ENCODE results near the gene IRAK3.
"Not testable (repeated sequence)": the region's sequence is repeated elsewhere in the genome, so short reads cannot be mapped to it uniquely, and the experiment has no call there.

IRAK3 gene

DNA sequence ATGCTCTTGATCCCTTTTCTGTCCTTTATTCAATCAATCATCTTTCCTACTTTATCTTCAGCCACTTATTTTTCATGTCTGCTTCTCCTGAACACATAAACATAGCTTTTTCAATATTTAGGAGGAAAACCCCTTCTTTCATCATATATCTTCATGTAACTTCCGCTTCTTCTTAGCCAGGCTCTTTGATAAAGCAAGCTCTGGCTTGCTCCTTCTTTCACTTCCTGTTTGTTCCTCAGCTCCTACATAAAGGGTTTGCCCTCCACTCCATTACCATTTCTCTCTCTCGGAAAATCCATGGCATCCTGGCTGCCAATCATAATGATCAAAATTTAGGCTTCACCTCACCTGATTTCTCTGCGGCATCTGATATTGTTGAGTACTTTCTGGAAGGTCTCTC, 79.5 kb downstream of the IRAK3 start:
- no peak for DNase-seq

DNA sequence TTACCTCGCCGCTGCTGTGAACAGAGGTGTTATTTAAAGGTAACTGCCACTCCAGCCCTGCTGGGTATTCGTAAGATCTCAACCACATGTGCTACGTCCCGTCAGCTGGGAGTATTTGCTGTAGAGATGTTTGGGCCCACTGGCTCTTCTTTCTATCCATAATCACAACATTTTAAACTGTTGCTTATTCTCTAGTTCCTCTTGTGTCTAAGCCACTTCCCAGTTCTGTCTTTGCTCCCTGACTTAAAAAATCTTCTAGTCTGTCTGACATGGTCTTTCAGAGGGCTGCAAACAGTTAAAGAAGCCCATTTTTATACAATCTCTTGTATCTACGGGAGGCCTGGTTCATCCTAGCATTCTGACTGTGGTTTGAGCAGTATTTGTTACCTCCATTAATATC, 80.1 kb downstream of the IRAK3 start:
- no peak for DNase-seq

DNA sequence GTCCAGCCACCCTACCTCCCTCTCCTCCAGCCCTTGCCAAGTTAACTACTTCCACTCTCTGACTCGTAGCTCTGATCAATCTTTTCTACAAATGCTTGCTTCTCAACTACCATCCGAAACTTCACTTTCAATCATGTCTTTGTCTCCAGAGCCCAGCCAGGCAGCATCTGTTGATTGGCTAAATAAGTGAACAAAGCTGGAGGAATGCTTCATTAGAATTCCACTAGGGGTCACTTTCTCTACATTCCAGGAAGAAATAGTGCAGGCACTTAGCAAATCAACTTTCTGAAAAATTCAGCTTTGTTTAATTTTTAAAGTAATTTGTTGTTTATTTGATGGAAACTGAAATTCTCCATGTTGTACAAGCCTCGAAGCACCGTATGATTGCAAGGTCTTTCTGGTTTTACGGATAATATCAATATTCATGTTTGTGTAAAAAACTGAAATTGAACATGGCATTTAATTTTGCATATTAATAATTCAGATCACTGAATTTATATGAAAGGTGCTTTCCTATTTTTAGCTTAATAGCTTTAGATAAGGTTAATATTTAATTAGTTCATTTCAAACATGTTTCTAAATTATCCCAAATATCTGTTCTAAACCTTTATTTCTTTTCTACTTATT, 80.9 kb downstream of the IRAK3 start:
- DNase-seq: peak; percentile 55

DNA sequence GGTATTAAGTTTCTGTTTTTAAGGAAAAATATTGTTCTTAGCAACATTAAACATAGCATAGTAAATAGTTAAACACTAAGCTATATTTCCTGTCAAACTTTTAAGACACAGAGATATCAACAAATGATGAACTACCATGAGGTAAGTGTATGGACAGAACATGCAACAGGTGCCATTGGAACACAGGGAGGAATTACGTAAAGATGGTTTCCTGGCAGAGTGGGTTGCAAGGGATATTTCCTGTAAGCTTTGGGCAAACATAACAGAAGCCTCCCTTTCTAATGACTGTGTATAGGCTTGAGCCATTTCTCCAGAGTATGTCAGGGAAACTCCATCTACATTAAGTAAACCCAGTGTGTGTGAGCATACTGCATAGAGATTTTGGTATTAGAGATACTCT, 81.6 kb downstream of the IRAK3 start:
- DNase-seq: no peak

DNA sequence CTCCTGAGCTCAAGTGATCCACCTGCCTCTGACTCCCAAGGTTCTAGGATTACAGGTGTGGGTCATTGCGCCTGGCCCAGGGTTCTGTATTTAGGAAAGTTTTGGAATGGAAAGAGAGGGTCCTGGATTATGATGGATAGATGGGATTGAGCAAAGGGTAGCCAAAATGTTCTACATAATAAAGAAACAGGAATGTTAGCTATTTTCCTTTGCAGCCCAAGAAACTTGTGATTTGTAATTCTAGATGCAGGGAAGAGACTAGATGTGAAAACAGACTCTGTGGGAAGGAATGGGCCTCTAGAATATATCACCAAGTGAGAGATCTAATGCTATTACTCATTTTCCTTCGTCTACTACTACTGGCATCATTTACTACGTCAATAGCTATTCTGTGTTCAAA, 83.6 kb downstream of the IRAK3 start:
- DNase-seq: no peak

DNA sequence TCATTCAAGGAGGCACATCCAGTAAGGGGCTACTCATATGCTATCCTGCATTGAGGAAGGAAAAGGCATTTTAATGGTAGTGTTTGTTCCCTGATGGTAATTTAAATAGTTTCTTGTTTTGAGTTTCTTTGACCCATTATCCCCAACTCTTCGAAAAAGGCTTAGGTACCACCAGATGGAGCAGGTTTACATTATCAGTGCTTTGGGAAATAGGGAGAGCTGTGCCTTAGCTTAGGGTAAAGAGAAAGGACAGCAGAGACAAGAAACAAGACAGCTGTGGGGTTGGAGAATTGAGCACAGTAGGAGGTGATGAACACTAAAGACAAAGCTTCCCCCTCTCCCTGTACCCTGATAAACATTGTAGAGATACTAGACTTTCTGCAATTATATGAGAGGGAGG, 84.1 kb downstream of the IRAK3 start:
- DNase-seq: no peak

DNA sequence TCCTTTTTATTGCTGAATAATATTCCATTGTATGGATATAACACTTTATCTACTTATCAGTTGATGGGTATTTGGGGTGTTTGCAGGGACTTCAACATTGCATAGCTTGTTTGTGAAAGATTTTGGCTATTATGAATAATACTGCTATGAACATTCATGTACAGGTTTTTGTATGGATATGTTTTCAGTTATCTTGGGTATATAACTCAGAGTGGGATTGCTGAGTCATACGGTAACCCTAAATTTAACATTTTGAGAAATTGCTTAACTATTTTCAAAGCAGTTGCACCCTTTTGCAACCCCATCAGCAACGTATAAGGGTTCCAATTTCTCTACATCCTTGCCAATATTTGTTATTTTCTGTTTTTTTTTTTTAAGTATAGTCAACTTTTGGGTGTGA, 86.0 kb downstream of the IRAK3 start:
- no peak for DNase-seq

DNA sequence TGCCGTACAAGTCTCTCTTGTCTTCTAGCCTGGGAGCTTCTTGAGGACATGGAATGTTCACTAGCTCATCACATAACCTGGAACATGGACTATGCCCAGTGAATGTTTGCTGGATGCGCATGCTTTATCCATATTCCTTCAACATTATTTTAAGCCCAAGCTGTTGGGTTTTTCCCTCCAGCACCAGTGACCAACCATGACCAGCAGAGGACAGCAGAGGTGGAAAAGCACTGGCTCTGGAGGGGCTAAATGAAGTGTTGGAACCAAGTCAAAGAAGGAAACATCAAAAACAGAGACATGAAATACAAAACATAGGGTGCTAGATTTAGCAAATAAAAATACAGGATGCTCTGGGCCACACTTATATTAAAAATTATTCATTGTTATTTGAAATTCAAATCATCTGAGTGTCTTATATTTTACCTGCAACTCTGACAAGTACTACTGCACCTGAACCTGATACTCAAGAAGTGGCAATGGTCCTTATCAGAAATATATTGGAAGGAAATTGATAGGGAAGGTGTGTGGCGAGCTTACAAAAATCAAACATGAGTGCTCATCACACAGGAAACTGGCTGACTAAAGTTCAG, 90.2 kb downstream of the IRAK3 start:
- DNase-seq: peak; percentile 32

DNA sequence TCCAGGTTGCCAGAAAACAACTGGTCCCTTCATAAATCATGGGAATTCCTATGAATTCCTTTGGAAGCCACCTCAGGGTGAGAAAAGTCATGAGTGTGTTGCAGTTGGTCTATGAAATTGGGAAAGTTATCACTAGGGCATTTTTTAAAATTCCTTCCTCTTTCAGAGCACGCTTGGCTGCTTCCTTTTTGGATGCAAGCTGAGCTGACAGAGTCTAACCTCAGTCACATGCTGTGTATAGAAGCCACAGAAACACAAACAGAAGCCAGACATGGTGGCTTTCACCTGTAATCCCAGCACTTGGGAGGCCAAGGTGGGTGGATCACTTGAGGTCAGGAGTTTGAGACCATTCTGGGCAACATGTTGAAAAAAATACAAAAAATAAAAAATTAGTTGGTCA, 91.5 kb downstream of the IRAK3 start:
- no peak for DNase-seq

DNA sequence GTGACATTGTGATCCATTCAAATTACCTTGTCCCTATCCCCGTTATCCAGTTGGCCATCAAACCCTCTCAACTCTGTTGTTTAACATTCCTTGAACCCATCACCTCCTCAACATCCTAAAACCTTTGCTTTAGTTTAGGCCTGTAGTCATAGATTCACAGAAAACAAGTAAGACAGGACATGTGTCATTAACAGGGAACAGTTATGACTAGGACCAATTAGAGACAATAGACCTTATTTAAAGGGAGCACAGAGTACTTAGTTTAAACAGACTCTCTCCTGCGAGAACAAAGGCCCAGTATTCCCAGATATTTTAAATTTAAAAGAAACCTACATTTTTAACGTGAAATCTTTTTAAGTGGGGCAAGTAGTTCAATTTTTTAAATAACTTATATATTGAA, 93.2 kb downstream of the IRAK3 start:
- DNase-seq: no peak

DNA sequence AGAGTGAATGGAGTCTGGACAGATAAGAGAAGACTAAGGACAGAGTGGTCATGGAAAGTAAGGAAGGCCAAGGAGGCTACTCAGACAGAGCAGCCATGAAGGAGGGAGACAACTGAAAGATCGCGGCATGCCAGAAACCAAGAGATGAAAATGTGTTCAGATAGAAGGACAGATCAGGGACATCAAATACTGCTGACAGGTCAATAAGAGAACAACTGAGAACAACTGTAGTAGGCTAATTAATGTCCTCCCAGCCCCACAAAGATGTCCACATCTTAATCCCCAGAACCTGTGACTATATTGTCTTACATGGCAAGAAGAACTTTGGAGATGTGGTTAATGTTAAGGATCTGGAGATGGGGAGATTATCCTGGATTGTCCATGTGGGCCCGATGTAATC, 98.3 kb downstream of the IRAK3 start:
- DNase-seq: no peak

DNA sequence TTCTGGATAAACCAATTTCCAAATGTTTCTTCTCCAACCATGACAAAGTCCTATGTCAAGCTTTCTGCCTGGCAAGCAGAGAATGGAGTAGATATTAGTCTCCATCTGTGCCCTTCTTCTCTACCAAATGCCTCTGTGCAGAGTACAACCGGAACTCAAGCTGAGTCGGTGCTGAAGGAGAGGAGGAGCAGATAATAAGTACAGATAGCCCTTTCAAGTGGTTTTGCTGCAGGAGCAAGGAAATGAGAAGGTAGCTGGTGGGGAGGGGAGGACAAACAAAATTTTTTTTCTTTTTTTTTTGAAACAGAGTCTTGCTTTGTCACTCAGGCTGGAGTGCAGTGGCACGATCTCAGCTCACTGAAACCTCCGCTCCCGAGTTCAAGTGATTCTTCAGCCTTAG, 99.1 kb downstream of the IRAK3 start:
- no peak for DNase-seq

DNA sequence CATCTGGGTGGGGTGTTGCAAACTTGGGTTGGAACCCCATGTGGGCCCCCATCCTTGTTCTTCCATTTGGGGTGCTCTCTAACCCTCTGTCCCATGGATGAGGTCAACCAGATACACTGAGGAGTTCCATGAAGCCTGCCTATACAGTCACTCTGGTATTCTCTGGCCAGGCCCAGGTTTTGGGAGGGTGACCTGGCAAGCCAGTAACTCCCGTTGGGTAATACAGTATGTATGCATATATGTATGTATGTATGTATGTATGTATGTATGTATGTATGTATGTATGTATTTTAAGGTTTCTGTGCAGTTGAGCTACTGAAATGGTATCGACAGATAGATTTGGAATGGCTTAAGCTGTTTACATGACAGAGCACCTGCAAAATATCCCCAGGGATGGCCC, 100.5 kb downstream of the IRAK3 start:
- DNase-seq: no peak

DNA sequence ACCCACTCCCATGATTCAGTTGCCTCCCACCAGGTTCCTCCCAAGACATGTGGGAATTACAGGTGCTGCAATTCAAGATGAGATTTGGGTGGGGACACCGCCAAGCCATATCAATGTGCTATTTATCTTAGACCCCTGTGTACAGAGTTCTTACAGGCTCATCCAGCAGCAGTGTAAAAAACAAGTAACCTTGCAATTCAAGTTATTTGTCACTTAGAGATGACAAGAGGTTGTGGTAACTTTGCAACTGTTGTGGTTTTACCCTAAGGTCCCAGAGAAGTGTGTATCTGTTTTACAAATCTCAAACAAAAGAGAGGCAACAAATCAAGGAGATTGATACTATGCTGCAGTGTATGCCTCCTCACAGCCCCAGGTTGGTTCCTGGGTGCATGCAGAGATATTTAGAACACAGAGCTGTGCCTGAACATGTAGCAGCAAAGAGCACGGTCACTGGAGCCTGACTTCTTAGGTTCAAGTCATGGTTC, 101.7 kb downstream of the IRAK3 start:
- no peak for DNase-seq

DNA sequence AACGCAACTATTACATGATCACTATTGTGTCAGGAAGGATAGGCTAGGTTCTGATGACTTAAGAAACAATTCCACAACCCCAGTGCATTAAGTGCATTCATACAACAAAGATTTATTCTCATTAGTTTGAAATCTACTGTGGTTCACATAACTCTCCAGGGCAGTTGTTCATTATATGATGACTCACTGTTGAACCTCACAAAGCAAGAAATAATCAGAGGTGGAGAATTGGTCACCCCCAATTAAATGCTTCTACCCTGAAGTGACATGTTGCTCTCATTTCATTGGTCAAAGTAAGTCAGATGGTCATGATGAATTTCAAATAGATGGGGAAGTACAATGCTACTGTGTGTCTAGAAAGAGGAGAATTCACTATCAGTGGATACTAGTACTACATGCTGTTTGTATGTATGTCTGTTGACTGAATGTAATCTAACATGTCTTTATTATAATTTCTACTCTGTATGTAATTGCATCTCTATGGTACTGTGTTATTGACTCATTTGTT, 107.2 kb downstream of the IRAK3 start:
- DNase-seq: no peak

DNA sequence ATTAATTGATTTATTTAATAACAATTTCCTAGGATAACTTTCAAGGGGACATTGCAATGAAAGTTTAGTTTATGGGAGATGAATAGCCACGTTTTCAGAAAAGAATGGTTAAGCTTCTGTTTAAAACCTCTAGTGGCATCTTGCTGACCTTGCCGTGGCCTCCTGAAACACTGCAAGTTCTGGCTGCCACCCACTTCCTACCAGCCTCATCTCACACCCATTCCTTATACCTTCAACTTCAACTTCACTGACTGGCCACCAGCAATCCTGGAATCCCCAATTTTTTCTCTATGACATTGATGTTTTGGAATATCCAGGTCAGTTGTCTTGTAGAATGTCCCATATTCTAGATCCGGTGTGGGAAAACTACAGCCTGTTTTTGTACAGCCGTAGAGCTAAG, 108.1 kb downstream of the IRAK3 start:
- no peak for DNase-seq

DNA sequence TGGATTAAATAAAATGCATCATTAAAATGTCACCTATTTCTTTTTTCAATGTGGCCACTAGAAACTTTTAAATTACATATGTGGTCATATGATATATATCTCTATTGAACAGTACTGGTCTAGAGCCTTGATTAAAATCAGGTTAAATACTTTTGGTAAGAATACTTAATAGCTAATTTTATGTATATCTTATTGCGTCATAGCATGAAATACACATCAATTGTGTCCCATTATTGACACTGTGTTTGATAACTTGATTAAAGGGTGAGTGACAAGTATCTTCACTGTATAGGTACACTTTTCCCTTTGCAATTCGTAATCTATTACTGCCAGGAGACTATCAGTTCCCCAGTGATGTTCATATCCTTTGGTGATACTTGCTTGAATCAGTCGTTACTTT, 108.9 kb downstream of the IRAK3 start:
- DNase-seq: no peak

DNA sequence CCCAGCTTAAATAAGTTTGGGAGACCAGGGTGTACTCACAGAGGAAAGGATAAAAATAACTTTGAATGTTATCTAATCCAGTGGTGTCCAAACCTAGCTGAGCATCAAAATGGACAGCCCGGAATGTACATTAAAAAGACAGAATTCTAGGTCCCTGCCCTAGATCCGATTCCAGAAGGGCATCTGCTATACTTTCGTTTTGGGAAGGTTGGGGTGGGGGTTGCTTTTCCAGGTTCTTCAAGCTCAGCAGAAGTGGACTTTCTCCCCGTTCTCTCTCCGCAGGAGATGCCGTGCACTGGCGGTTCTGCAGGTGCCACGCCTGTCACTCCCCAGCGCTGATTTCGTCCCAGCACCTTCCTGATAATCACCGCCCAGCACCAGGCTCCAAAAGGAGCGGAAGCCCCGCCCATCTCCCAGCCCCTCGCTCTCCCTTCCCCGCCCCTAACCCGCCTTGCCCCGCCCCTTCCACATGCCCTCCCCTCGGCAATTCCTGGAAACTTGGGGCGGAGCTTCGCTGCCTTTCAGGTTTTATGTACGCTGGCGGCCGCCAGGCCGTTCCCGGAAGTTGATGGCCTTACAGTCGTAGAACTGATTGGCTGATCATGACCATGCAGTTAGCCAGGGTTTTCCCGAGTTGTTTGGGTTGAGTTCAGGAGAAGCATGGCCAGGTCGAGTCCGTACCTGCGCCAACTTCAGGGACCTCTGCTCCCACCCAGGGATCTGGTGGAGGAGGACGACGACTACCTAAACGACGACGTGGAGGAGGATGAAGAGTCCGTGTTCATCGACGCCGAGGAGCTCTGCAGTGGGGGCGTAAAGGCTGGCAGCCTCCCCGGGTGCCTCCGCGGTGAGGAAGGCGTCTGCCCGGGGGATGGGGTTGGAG, 113.2 kb downstream of the IRAK3 start, which contains the start of gene HELB:
Gene HELB, plus strand, starts transcription at position 550 of the 883 bp plus-strand sequence. Its CDS starts 111 bp downstream, at position 661.
- peak; percentile 96 for DNase-seq

DNA sequence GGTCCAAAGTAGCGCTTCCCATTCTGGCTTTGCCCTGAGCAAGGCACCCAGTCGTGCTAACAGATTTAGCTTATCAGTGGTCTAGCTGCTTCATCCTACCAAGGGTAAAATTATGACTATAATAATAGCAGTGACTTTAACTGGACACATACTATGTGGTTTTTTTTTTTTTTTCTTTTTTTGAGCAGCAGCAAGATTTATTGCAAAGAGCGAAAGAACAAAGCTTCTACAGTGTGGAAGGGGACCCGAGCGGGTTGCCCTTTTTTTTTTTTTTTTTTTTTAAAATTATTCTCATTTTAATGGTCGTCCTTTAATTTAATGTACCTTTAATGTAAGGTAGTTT, 113.8 kb downstream of the IRAK3 start:
- no peak for DNase-seq

DNA sequence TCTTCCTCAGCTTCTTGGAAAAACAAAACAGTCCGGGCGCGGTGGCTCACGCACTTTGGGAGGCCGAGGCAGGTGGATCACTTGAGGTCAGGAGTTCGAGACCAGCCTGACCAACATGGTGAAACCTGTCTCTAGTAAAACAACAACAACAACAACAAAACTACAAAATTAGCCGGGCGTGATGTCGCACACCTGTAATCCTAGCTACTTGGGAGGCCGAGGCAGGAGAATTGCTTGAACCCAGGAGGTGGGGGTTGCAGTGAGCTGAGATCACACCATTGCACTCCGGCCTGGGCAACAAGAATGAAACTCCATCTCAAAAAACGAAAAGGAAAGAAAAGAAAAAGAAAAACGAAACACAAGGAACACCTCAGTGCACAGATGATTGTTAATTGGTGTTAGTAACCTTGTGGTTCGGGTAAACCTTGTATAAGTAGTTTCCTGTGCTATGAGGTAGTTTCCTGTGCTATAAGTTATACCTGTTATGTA, 114.3 kb downstream of the IRAK3 start:
- not testable (repeated sequence) for DNase-seq

All from fibroblast of skin of back (primary cell).